K562 (cell line): ENCODE data around the gene CIAO3. TPM values are rescaled to one million over a fixed set of nuclear protein-coding genes. Genes with fewer than 3 reads are reported as not detected.

Experiments used
- ATAC-seq: fragments of 200-7000 bp; cut with Tn5 transposase; 3 replicates; pipeline ENCODE4 v1.9.1; 2020; ENCODE audit warnings: moderate library complexity
- BruUV-seq: library from RNA; stranded (reverse); fragments of 400-500 nt; replicated peaks from 2 replicates; lab custom pipeline; 2021; lab: Mats Ljungman, UMichigan
- CTCF ChIA-PET: fragments of 300-600 bp; formaldehyde crosslinking; extraction: SDS; loops from one replicate; lab custom pipeline; 2021; ENCODE audit warnings: low intra/inter-chr PET ratio; lab: Yijun Ruan, JAX
- POLR2A ChIA-PET: fragments of 300-600, 350-650 bp; sonication (Branson Sonifier 250); formaldehyde crosslinking; extraction: SDS; loops from one replicate; lab custom pipeline; 2021; ENCODE audit warnings: antibody characterized with exemption, inconsistent platforms; lab: Yijun Ruan, JAX
- DNase-seq, 4 experiments: peaks; one replicate each; pipeline versions ENCODE4 v3.0.0 to v3.0.0-alpha.2; 2011 to 2018; ENCODE audit warnings: low spot score in 3 of 4, mixed read lengths in 3 of 4; ENCODE audit errors: extremely low read depth in 1 of 4
- FAIRE-seq: peaks from 2 replicates; lab custom pipeline; 2011; peaks lifted over from hg19 to GRCh38; lab: Jason Lieb, UNC
- H2AFZ ChIP-seq: 2 replicates; pipeline ENCODE4 v1.6.0; 2011; ENCODE audit warnings: low read depth, low read length, control low read depth, inconsistent platforms
- H3K27ac ChIP-seq: fragments of 200-600 bp; 3 replicates; pipeline ENCODE4 v1.8.0; 2011; ENCODE audit warnings: low read depth, mild to moderate bottlenecking, control low read depth, inconsistent platforms, low read length, moderate library complexity, mixed read lengths; ENCODE audit errors: extremely low read depth
- H3K27me3 ChIP-seq, 2 experiments: fragments of 300-600 bp in 1 of 2; 2 replicates in 1 of 2; 3 replicates in 1 of 2; pipeline versions ENCODE4 v1.6.0 to v1.8.0; 2011; ENCODE audit warnings: inconsistent platforms in 2 of 2, low read length in 2 of 2, mild to moderate bottlenecking in 1 of 2, mixed read lengths in 1 of 2, moderate library complexity in 1 of 2; ENCODE audit not compliant: control insufficient read depth in 2 of 2, insufficient read depth in 2 of 2
- H3K36me3 ChIP-seq: fragments of 300-600 bp; 3 replicates; pipeline ENCODE4 v1.8.0; 2011; ENCODE audit warnings: mild to moderate bottlenecking, low read length, inconsistent platforms; ENCODE audit not compliant: control insufficient read depth, insufficient read depth
- H3K4me1 ChIP-seq, 2 experiments: fragments of 200-600 bp in 1 of 2; replicated peaks in 1 of 2; 2 replicates in 1 of 2; 3 replicates in 1 of 2; pipeline versions ENCODE4 v1.5.1 to v1.8.0; 2011; ENCODE audit warnings: inconsistent platforms in 2 of 2, low read length in 2 of 2, mild to moderate bottlenecking in 1 of 2, mixed read lengths in 1 of 2, moderate library complexity in 1 of 2; ENCODE audit not compliant: control insufficient read depth in 2 of 2, insufficient read depth in 2 of 2
- H3K4me2 ChIP-seq: 2 replicates; pipeline ENCODE4 v1.6.1; 2011; ENCODE audit warnings: low read length, control low read depth, inconsistent platforms, mixed read lengths; ENCODE audit not compliant: insufficient read depth
- H3K4me3 ChIP-seq: fragments of 200-600 bp; sonication (generic), shearing (Covaris generic); 2 replicates; pipeline ENCODE4 v1.5.1; 2016; ENCODE audit warnings: control low read depth, inconsistent platforms
- H3K79me2 ChIP-seq: fragments of 200-600 bp; 3 replicates; pipeline ENCODE4 v1.8.0; 2011; ENCODE audit warnings: low read length, inconsistent platforms; ENCODE audit not compliant: control insufficient read depth, insufficient read depth
- H3K9ac ChIP-seq, 2 experiments: 2 replicates each; pipeline versions ENCODE4 v1.6.0 to v1.6.1; 2011; ENCODE audit warnings: low read depth in 2 of 2, low read length in 2 of 2, control low read depth in 1 of 2, inconsistent platforms in 1 of 2, mild to moderate bottlenecking in 1 of 2, mixed read lengths in 1 of 2; ENCODE audit not compliant: insufficient read depth in 1 of 2
- H3K9me1 ChIP-seq: one replicate; pipeline ENCODE4 v1.6.0; 2011; ENCODE audit warnings: inconsistent platforms, mild to moderate bottlenecking, low read length, moderate library complexity; ENCODE audit not compliant: control insufficient read depth, insufficient read depth
- H3K9me3 ChIP-seq: replicated peaks from 2 replicates; pipeline ENCODE4 v1.5.1; 2011; ENCODE audit warnings: low read depth, low read length, inconsistent platforms; ENCODE audit not compliant: control insufficient read depth, insufficient read depth
- H4K20me1 ChIP-seq: replicated peaks from 2 replicates; pipeline ENCODE4 v1.6.1; 2011; ENCODE audit warnings: low read length, inconsistent platforms, mixed read lengths; ENCODE audit not compliant: control insufficient read depth, insufficient read depth
- DIDO1 ChIP-seq: fragments of 450-650 bp; IDR thresholded peaks from 2 replicates; pipeline ENCODE4 v1.6.1; 2016; ENCODE audit warnings: low read depth, missing biosample characterization, missing genetic modification characterization
- POLR2G ChIP-seq: fragments of 200-400 bp; formaldehyde crosslinking; IDR thresholded peaks from 2 replicates; pipeline ENCODE4 v1.6.1; 2017; ENCODE audit warnings: low read depth, mild to moderate bottlenecking, antibody characterized with exemption, low read length, moderate library complexity
- ZBTB33 ChIP-seq: sonication (generic); formaldehyde crosslinking; IDR thresholded peaks from 2 replicates; pipeline ENCODE4 v1.8.1; 2023; ENCODE audit warnings: mild to moderate bottlenecking, missing genetic modification reagents
- ZNF12 ChIP-seq: sonication (generic); formaldehyde crosslinking; IDR thresholded peaks from 2 replicates; pipeline ENCODE4 v1.4.0; 2020; ENCODE audit warnings: mild to moderate bottlenecking, missing genetic modification reagents
- WGBS: fragments of 100-300 bp; shearing (Covaris generic); methylation state at CpG from one replicate; pipeline ENCODE4 v1.1.6; 2016; ENCODE audit warnings: low coverage, mixed read lengths; ENCODE audit not compliant: insufficient coverage; ENCODE audit errors: missing lambda C conversion rate; 5-methylcytosine and 5-hydroxymethylcytosine counted together
- in situ Hi-C: fragments of 300-500 bp; cut with MboI; formaldehyde crosslinking; loops from 4 replicates; pipeline ENCODE4 v1.15.0; 2018; ENCODE audit warnings: inconsistent platforms, mixed read lengths
- intact Hi-C: fragments of 100-400 bp; cut with micrococcal nuclease; formaldehyde crosslinking; loops from 2 replicates; pipeline ENCODE4 v1.14.2; 2022
- polyA plus RNA-seq, 8 experiments: library from polyadenylated mRNA; depleted of rRNA in 4 of 8; stranded (reverse) in 5 of 8; unstranded in 3 of 8; fragments of >200 nt; fragmentation: Nextera tagmentation in 2 of 8; fragmentation: Illumina TruSeq in 1 of 8; extraction: Ambion mirVana in 2 of 8; extraction: Trizol in 1 of 8; gene quantifications; 2 replicates each; pipeline versions ENCODE4 v1.2.1 to v1.2.3, GENCODE V29; 2011 to 2014; ENCODE audit warnings: inconsistent platforms in 1 of 8, missing spikeins in 1 of 8
- total RNA-seq, 7 experiments: library from RNA; depleted of rRNA in 6 of 7; stranded (reverse); fragments of >200 nt in 6 of 7; fragmentation: Illumina TruSeq in 2 of 7; extraction: Trizol in 2 of 7; gene quantifications; 2 replicates each; pipeline versions ENCODE4 v1.2.1 to v1.2.3, GENCODE V29; 2011 to 2021; ENCODE audit warnings: low replicate concordance in 1 of 7
- TF ChIP-seq, protein P1 (sequence below): sonication (generic); formaldehyde crosslinking; IDR thresholded peaks from 2 replicates; pipeline ENCODE4 v1.8.0; 2022; ENCODE audit warnings: mild to moderate bottlenecking, missing genetic modification reagents, borderline replicate concordance

CIAO3 gene
- total and polyA plus RNA-seq, 9 of the 15 experiments (the other 6 are each of a cell fraction or from before 2014, with no cell fraction given) = 2.2 to 35.6 (median 18.7) TPM

- TF ChIP-seq DIDO1 (no peak), ZNF12 (CRISPR knock-in tag) (no peak)
These were observed 16.4 kb downstream of the CIAO3 start (continued) for GRCh38 chr16:724188-725040.

- POLR2A ChIA-PET = interaction anchor here (0.6 to 4.5 kb wide), 6 partner anchors 13 to 370 kb away, joined by 3 to 25 read pairs (median 3); no protein-coding TSS in a partner anchor
- WGBS = 76% methylated on average over 8 of the region's 9 CpGs
These were observed 17.1 kb downstream of the CIAO3 start for GRCh38 chr16:723695-724094.

More at GRCh38 chr16:723695-724094, 17.1 kb downstream of the CIAO3 start:
- no peaks in the 10 kb centered on the region for H3K9me3 ChIP-seq
- intact Hi-C loops (no loop called here), in situ Hi-C loops (no loop called here)
- TF ChIP-seq ZBTB33 (0 out of 2 replicates have a peak, but pooled peaks have one; percentile 27), POLR2G (0 out of 2 replicates have a peak, but pooled peaks have one; percentile 15)
- TF ChIP-seq, protein P1, sequence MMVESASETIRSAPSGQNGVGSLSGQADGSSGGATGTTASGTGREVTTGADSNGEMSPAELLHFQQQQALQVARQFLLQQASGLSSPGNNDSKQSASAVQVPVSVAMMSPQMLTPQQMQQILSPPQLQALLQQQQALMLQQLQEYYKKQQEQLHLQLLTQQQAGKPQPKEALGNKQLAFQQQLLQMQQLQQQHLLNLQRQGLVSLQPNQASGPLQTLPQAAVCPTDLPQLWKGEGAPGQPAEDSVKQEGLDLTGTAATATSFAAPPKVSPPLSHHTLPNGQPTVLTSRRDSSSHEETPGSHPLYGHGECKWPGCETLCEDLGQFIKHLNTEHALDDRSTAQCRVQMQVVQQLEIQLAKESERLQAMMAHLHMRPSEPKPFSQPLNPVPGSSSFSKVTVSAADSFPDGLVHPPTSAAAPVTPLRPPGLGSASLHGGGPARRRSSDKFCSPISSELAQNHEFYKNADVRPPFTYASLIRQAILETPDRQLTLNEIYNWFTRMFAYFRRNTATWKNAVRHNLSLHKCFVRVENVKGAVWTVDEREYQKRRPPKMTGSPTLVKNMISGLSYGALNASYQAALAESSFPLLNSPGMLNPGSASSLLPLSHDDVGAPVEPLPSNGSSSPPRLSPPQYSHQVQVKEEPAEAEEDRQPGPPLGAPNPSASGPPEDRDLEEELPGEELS = no peak
- no peaks in the 10 kb centered on the region; the same call in 1 of the 2 replicates for H4K20me1 ChIP-seq
- FAIRE-seq (no peak), DNase-seq (no peak), ATAC-seq (no peak)
- peaks cover 16% of the 10 kb centered on the region; the same call in 2 of the 3 replicates for H3K36me3 ChIP-seq
- H3K79me2 ChIP-seq = peaks cover 54% of the 10 kb centered on the region
- H3K4me2 ChIP-seq = no peak overlapping the region
- H2AFZ ChIP-seq = no peak overlapping the region
- no TSS peak for BruUV-seq
- H3K4me3 ChIP-seq = no peak overlapping the region
- H3K27ac ChIP-seq = no peak overlapping the region
- CTCF ChIA-PET = no interaction called here
- H3K4me1 ChIP-seq = peaks cover 18 to 96% of the 10 kb centered on the region in 2 experiments
- H3K9ac ChIP-seq = peak overlapping the region in 1 of 2 experiments; percentile 99; a peak in 2 of 4 replicates
- H3K9me1 ChIP-seq = peaks cover 3% of the 10 kb centered on the region
- no peaks in the 10 kb centered on the region for H3K27me3 ChIP-seq
